Testis (tissue), 2 donors: ENCODE results near the gene WDR48.

ENCODE experiments used
- CTCF ChIP-seq, 3 experiments: fragments of 450-650 bp in 2 of 3; fragments of 200-600 bp in 1 of 3; sonication (generic) in 1 of 3; IDR thresholded peaks; one replicate each; pipeline ENCODE4 v1.5.1; 2016 to 2019; ENCODE audit warnings: antibody characterized with exemption in 3 of 3, mild to moderate bottlenecking in 2 of 3, moderate library complexity in 1 of 3
- POLR2A ChIP-seq: fragments of 450-650 bp; IDR thresholded peaks from one replicate; pipeline ENCODE4 v1.6.1; 2017; ENCODE audit warnings: antibody characterized with exemption, mild to moderate bottlenecking, moderate library complexity

- no peak for TF ChIP-seq POLR2A
- no peak for TF ChIP-seq CTCF (IDR thresholded peaks at IDR 0.05)
Observed at GRCh38 chr3:39114456-39114855, 62.6 kb downstream of the WDR48 start.
